Measurements from ENCODE around the gene PFKP.

GRCh38 chr10:3180355-3181025, 113.1 kb downstream of the PFKP start:
- TF ChIP-seq CTCF (IDR thresholded peaks at IDR 0.05) (no peak), POLR2AphosphoS5 (IDR thresholded peaks at IDR 0.05; ENCODE audit: low read depth, low read length) (no peak)
